GM19328 (cell line): Measurements from ENCODE around the gene TBC1D10A.

Source experiments
- ATAC-seq: cut with Tn5 transposase; IDR thresholded peaks from one replicate; pipeline ENCODE4 v1.9.1; 2021; ENCODE audit warnings: mild to moderate bottlenecking, moderate library complexity; ENCODE audit not compliant: unreplicated experiment

TBC1D10A gene

GRCh38 chr22:30302810-30303138 lies 24.0 kb downstream of the TBC1D10A start:
- no peak for ATAC-seq

- ATAC-seq: no peak
Measured at GRCh38 chr22:30301995-30302809, 24.5 kb downstream of the TBC1D10A start.

- no peak for ATAC-seq
Measured at GRCh38 chr22:30299322-30299721, 27.4 kb downstream of the TBC1D10A start.

- no peak for ATAC-seq
Measured at GRCh38 chr22:30297991-30298701, 28.6 kb downstream of the TBC1D10A start.

- no peak for ATAC-seq
Measured at GRCh38 chr22:30297276-30297990, 29.3 kb downstream of the TBC1D10A start.

- ATAC-seq: no peak
Measured at GRCh38 chr22:30296833-30297232, 29.9 kb downstream of the TBC1D10A start.

GRCh38 chr22:30296324-30296723 lies 30.4 kb downstream of the TBC1D10A start:
- no peak for ATAC-seq

- ATAC-seq: no peak
Measured at GRCh38 chr22:30295576-30295975, 31.2 kb downstream of the TBC1D10A start.

GRCh38 chr22:30294830-30295229 lies 31.9 kb downstream of the TBC1D10A start:
- no peak for ATAC-seq

GRCh38 chr22:30294066-30294465 lies 32.7 kb downstream of the TBC1D10A start:
- ATAC-seq: no peak

- ATAC-seq: no peak
Measured at GRCh38 chr22:30293026-30293425, 33.7 kb downstream of the TBC1D10A start.

- no peak for ATAC-seq
Measured at GRCh38 chr22:30292069-30292970, 34.4 kb downstream of the TBC1D10A start.

GRCh38 chr22:30291058-30291892 lies 35.5 kb downstream of the TBC1D10A start:
- ATAC-seq: no peak

- ATAC-seq: no peak
Measured at GRCh38 chr22:30290342-30291057, 36.2 kb downstream of the TBC1D10A start.

GRCh38 chr22:30289980-30290313 lies 36.8 kb downstream of the TBC1D10A start:
- ATAC-seq: no peak

GRCh38 chr22:30289141-30289979 lies 37.4 kb downstream of the TBC1D10A start, which contains the start of gene CASTOR1:
Gene CASTOR1 (minus strand): TSS chr22:30289505. CDS start chr22:30289497, 8 bp downstream.
- ATAC-seq: peak; percentile 80

GRCh38 chr22:30288419-30289140 lies 38.2 kb downstream of the TBC1D10A start:
- ATAC-seq: no peak
